ENCODE measurements around the gene CPSF4. TPM values are rescaled to one million over a fixed set of nuclear protein-coding genes. Genes with fewer than 3 reads are reported as not detected.

CPSF4 gene
- total RNA-seq, 1 experiment from 2014 or later, result 98.2 TPM

DNA sequence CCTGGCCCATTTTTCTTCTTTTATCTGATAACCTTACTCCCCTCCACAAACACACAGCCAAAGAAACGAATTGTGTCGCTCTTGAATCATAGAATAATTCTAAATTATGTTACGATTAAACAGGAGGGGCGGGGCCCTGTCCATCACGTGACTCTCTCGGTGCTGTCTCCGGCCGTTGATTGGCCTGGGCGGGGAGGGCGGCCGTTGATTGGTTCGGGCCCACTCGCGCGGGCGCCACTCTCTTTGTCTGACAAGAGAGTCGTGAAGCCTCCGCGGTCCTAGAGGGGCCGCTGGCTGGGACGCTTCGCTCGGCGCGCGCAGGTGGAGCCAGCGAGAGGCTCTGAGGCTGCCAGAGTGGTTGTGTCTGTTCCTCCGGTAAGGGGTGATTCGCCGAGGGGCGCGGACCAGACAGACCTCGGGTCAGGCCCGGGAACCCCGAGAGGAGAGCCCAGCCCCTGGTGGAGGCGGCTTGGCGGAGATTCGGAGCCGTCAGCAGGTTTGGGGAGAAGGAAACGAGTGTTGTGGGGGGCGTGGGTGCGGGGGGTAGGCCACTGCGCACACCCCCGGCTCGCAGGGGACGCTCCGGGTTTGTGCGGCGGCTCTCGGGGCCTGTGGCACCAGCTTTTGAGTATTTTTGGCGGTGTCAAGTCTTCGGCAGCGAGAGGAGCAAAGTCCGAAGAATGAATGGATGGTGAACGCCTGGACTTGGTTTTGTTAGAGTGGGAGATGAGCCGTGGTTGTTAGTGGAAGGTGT, 34.0 kb downstream of the CPSF4 start, which contains the start of gene ZNF789:
Gene ZNF789, plus strand, starts transcription at position 330 of the 754 bp plus-strand sequence. CDS start 3,567 bp downstream, outside the sequence.
- Mint-ChIP-seq H3K27me3 (ENCODE audit: low read depth) (peaks cover 2% of the 10 kb centered on the region), H3K4me3 (peak within 1 kb of the TSS; percentile 96), H3K36me3 (ENCODE audit: insufficient read depth in 1 of 3, low read depth in 3 of 3) (peaks cover 8 to 14% (median 12%) of the 10 kb centered on the region in 3 experiments), H3K9me3 (no peaks in the 10 kb centered on the region; a peak in 1 of 5 replicates), H3K4me1 (peaks cover 10 to 24% of the 10 kb centered on the region in 2 experiments), H3K27ac (peak within 1 kb of the TSS; percentile 98 to 99 (median 98))
- Histone ChIP-seq H3K9me3 (ENCODE audit: control insufficient read depth, low read depth, low read length) (no peaks in the 10 kb centered on the region), H3K4me2 (ENCODE audit: insufficient read depth, insufficient read length, low read length) (peak within 1 kb of the TSS; percentile 94), H3K23ac (ENCODE audit: insufficient read length, low read depth, low read length) (no peak within 1 kb of the TSS), H2BK12ac (ENCODE audit: insufficient read length, low read depth, low read length) (no peak within 1 kb of the TSS), H3K79me2 (ENCODE audit: insufficient read depth, low read length) (peaks cover 17% of the 10 kb centered on the region; the same call in 1 of the 2 replicates), H2BK5ac (ENCODE audit: insufficient read length, low read length) (no peak within 1 kb of the TSS), H2AK5ac (ENCODE audit: insufficient read length, low read length) (no peak within 1 kb of the TSS), H4K8ac (replicated peaks; ENCODE audit: insufficient read length, low read depth, low read length) (no peak within 1 kb of the TSS), H2BK20ac (ENCODE audit: low read depth, low read length, poor library complexity, severe bottlenecking) (no peak within 1 kb of the TSS), H3K18ac (ENCODE audit: insufficient read length, low read depth, low read length) (peak within 1 kb of the TSS; percentile 5), H2BK120ac (ENCODE audit: low read depth, low read length, poor library complexity, severe bottlenecking) (no peak within 1 kb of the TSS), H4K91ac (ENCODE audit: insufficient read length, low read depth, low read length) (no peak within 1 kb of the TSS), H3K79me1 (ENCODE audit: insufficient read depth, low read depth, low read length, poor library complexity, severe bottlenecking) (peaks cover 12% of the 10 kb centered on the region), H4K5ac (ENCODE audit: insufficient read length, low read depth, low read length) (no peak within 1 kb of the TSS), H3K27ac (ENCODE audit: insufficient read length, low read depth, low read length) (peak within 1 kb of the TSS; percentile 12), H3K14ac (ENCODE audit: insufficient read depth, low read length) (peak within 1 kb of the TSS; percentile 2; the same call in 1 of the 2 replicates), H3K9ac (ENCODE audit: extremely low read depth, insufficient read length, low read length) (peak within 1 kb of the TSS; percentile 80), H2BK15ac (ENCODE audit: low read depth, low read length) (no peak within 1 kb of the TSS), H4K20me1 (ENCODE audit: control insufficient read depth, insufficient read depth, insufficient read length) (no peaks in the 10 kb centered on the region), H3T11ph (ENCODE audit: low read length) (no peak within 1 kb of the TSS), H3K4ac (ENCODE audit: low read depth, low read length) (no peak within 1 kb of the TSS), H3K56ac (ENCODE audit: insufficient read length, low read depth, low read length) (no peak within 1 kb of the TSS), H3K27me3 (ENCODE audit: insufficient read depth, low read length) (no peaks in the 10 kb centered on the region), H3K4me1 (ENCODE audit: insufficient read depth, low read length) (no peaks in the 10 kb centered on the region; the same call in 1 of the 2 replicates), H3K23me2 (ENCODE audit: insufficient read length, low read depth, low read length, poor library complexity, severe bottlenecking) (peaks cover 5% of the 10 kb centered on the region), H2AFZ (ENCODE audit: low read length) (no peak within 1 kb of the TSS)
- WGBS (ENCODE audit: extremely low coverage, insufficient read length, low lambda C conversion rate), result no CpG with 5 or more reads among the region's 56 CpGs
- TF ChIP-seq, protein P1, sequence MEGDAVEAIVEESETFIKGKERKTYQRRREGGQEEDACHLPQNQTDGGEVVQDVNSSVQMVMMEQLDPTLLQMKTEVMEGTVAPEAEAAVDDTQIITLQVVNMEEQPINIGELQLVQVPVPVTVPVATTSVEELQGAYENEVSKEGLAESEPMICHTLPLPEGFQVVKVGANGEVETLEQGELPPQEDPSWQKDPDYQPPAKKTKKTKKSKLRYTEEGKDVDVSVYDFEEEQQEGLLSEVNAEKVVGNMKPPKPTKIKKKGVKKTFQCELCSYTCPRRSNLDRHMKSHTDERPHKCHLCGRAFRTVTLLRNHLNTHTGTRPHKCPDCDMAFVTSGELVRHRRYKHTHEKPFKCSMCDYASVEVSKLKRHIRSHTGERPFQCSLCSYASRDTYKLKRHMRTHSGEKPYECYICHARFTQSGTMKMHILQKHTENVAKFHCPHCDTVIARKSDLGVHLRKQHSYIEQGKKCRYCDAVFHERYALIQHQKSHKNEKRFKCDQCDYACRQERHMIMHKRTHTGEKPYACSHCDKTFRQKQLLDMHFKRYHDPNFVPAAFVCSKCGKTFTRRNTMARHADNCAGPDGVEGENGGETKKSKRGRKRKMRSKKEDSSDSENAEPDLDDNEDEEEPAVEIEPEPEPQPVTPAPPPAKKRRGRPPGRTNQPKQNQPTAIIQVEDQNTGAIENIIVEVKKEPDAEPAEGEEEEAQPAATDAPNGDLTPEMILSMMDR (conservative IDR thresholded peaks at IDR 0.05), result no peak
- peak; percentile 98 for DNase-seq

All from H9 (cell line).